ENCODE data around the gene PTPRM.

Gene PTPRM

GRCh38 chr18:7626922-7627440 lies 59.9 kb downstream of the PTPRM start:
- DNase-seq (ENCODE audit: low spot score): peak; percentile 68

GRCh38 chr18:7629416-7629815 lies 62.3 kb downstream of the PTPRM start:
- DNase-seq (ENCODE audit: low spot score): no peak

- no peak for DNase-seq (ENCODE audit: low spot score)
Observed at GRCh38 chr18:7630731-7631442, 63.8 kb downstream of the PTPRM start.

GRCh38 chr18:7632152-7633098 lies 65.3 kb downstream of the PTPRM start:
- DNase-seq (ENCODE audit: low spot score): no peak

- DNase-seq (ENCODE audit: low spot score): no peak
Observed at GRCh38 chr18:7633171-7633570, 66.1 kb downstream of the PTPRM start.

GRCh38 chr18:7635948-7636347 lies 68.8 kb downstream of the PTPRM start:
- no peak for DNase-seq (ENCODE audit: low spot score)

GRCh38 chr18:7637269-7637668 lies 70.2 kb downstream of the PTPRM start:
- no peak for DNase-seq (ENCODE audit: low spot score)

GRCh38 chr18:7638321-7638720 lies 71.2 kb downstream of the PTPRM start:
- no peak for DNase-seq (ENCODE audit: low spot score)

- DNase-seq (ENCODE audit: low spot score): no peak
Observed at GRCh38 chr18:7641813-7642212, 74.7 kb downstream of the PTPRM start.

- DNase-seq (ENCODE audit: low spot score): no peak
Observed at GRCh38 chr18:7642331-7642890, 75.3 kb downstream of the PTPRM start.

- no peak for DNase-seq (ENCODE audit: low spot score)
Observed at GRCh38 chr18:7645756-7646155, 78.6 kb downstream of the PTPRM start.

- DNase-seq (ENCODE audit: low spot score): no peak
Observed at GRCh38 chr18:7646174-7646886, 79.2 kb downstream of the PTPRM start.

GRCh38 chr18:7647500-7647899 lies 80.4 kb downstream of the PTPRM start:
- DNase-seq (ENCODE audit: low spot score): no peak

GRCh38 chr18:7657050-7657449 lies 89.9 kb downstream of the PTPRM start:
- no peak for DNase-seq (ENCODE audit: low spot score)

- no peak for DNase-seq (ENCODE audit: low spot score)
Observed at GRCh38 chr18:7657937-7658336, 90.8 kb downstream of the PTPRM start.

GRCh38 chr18:7658701-7659100 lies 91.6 kb downstream of the PTPRM start:
- DNase-seq (ENCODE audit: low spot score): no peak

- no peak for DNase-seq (ENCODE audit: low spot score)
Observed at GRCh38 chr18:7661207-7661606, 94.1 kb downstream of the PTPRM start.

GRCh38 chr18:7662866-7663265 lies 95.8 kb downstream of the PTPRM start:
- no peak for DNase-seq (ENCODE audit: low spot score)

- no peak for DNase-seq (ENCODE audit: low spot score)
Observed at GRCh38 chr18:7663366-7664312, 96.5 kb downstream of the PTPRM start.

GRCh38 chr18:7666195-7666776 lies 99.2 kb downstream of the PTPRM start:
- DNase-seq (ENCODE audit: low spot score): no peak
